IMR-90 (cell line): ENCODE data around the gene TNRC6A. TPM values are rescaled to one million over a fixed set of nuclear protein-coding genes. Genes with fewer than 3 reads are reported as not detected.
A peak's percentile ranks its signal among the peaks of the same experiment; 100 is the strongest.

ENCODE experiments used
- ATAC-seq: fragments of 200-7000 bp; cut with Tn5 transposase; 2 replicates; pipeline ENCODE4 v1.9.1; 2020; ENCODE audit warnings: low read depth, mild to moderate bottlenecking, moderate library complexity
- BruUV-seq: library from RNA; stranded (reverse); fragments of 400-500 nt; replicated peaks from 2 replicates; lab custom pipeline; 2021; lab: Mats Ljungman, UMichigan
- CTCF ChIA-PET: fragments of 300-600 bp; formaldehyde crosslinking; extraction: SDS; loops from one replicate; lab custom pipeline; 2021; ENCODE audit warnings: antibody characterized with exemption; lab: Yijun Ruan, JAX
- POLR2A ChIA-PET: fragments of 300-600 bp; sonication (Branson Sonifier 250); formaldehyde crosslinking; loops from one replicate; lab custom pipeline; 2022; ENCODE audit warnings: antibody characterized with exemption; ENCODE audit not compliant: unreplicated experiment; lab: Charles Lee
- DNase-seq: peaks from one replicate; pipeline ENCODE4 v3.0.0; 2013
- H2AFZ ChIP-seq: replicated peaks from 2 replicates; pipeline ENCODE3; 2013; ENCODE audit warnings: low read length, mild to moderate bottlenecking; ENCODE audit not compliant: poor library complexity
- H2AK5ac ChIP-seq: 2 replicates; pipeline ENCODE4 v1.6.1; 2013; ENCODE audit warnings: low read depth, low read length, inconsistent platforms
- H2AK9ac ChIP-seq: replicated peaks from 2 replicates; pipeline ENCODE3; 2013; ENCODE audit warnings: mild to moderate bottlenecking, low read depth, low read length, moderate library complexity; ENCODE audit not compliant: poor library complexity
- H2BK120ac ChIP-seq: 2 replicates; pipeline ENCODE4 v1.6.1; 2013; ENCODE audit warnings: low read depth, low read length, inconsistent platforms
- H2BK15ac ChIP-seq: 3 replicates; pipeline ENCODE4 v1.6.1; 2013; ENCODE audit warnings: low read depth, low read length, inconsistent platforms
- H2BK20ac ChIP-seq: 2 replicates; pipeline ENCODE4 v1.6.1; 2013; ENCODE audit warnings: low read depth, mild to moderate bottlenecking, inconsistent platforms, low read length, moderate library complexity
- H2BK5ac ChIP-seq: 2 replicates; pipeline ENCODE4 v1.6.1; 2013; ENCODE audit warnings: mild to moderate bottlenecking, low read depth, low read length, inconsistent platforms; ENCODE audit not compliant: poor library complexity, severe bottlenecking
- H3K14ac ChIP-seq: replicated peaks from 2 replicates; pipeline ENCODE4 v1.6.1; 2013; ENCODE audit warnings: low read depth, low read length, inconsistent platforms
- H3K18ac ChIP-seq: 2 replicates; pipeline ENCODE4 v1.6.1; 2013; ENCODE audit warnings: low read depth, low read length, control low read depth
- H3K23ac ChIP-seq: 2 replicates; pipeline ENCODE4 v1.6.1; 2013; ENCODE audit warnings: low read depth, low read length, inconsistent platforms
- H3K27ac ChIP-seq: 2 replicates; pipeline ENCODE4 v1.5.1; 2013; ENCODE audit warnings: mild to moderate bottlenecking, control low read depth, low read length; ENCODE audit not compliant: insufficient read depth
- H3K27me3 ChIP-seq: 2 replicates; pipeline ENCODE4 v1.6.1; 2013; ENCODE audit warnings: low read length; ENCODE audit not compliant: control insufficient read depth, insufficient read depth
- H3K36me3 ChIP-seq: 2 replicates; pipeline ENCODE4 v1.6.1; 2013; ENCODE audit warnings: low read length, mixed read lengths; ENCODE audit not compliant: control insufficient read depth, insufficient read depth
- H3K4ac ChIP-seq: 2 replicates; pipeline ENCODE4 v1.6.1; 2013; ENCODE audit warnings: low read depth, low read length, inconsistent platforms
- H3K4me1 ChIP-seq: 2 replicates; pipeline ENCODE4 v1.6.1; 2013; ENCODE audit warnings: low read length, mixed read lengths; ENCODE audit not compliant: control insufficient read depth, insufficient read depth
- H3K4me2 ChIP-seq: 2 replicates; pipeline ENCODE4 v1.6.1; 2013; ENCODE audit warnings: low read depth, mild to moderate bottlenecking, control low read depth, low read length, moderate library complexity
- H3K4me3 ChIP-seq: 2 replicates; pipeline ENCODE4 v1.5.1; 2013; ENCODE audit warnings: low read depth, mild to moderate bottlenecking, control low read depth, low read length, moderate library complexity; ENCODE audit not compliant: insufficient read depth
- H3K56ac ChIP-seq: 2 replicates; pipeline ENCODE4 v1.6.1; 2013; ENCODE audit warnings: low read length, inconsistent platforms; ENCODE audit not compliant: insufficient read depth; ENCODE audit errors: extremely low read depth
- H3K79me1 ChIP-seq, 2 experiments: 2 replicates each; pipeline ENCODE4 v1.6.1; 2013; ENCODE audit warnings: low read length in 2 of 2, inconsistent platforms in 1 of 2, low read depth in 1 of 2
- H3K9ac ChIP-seq: 2 replicates; pipeline ENCODE4 v1.6.1; 2013; ENCODE audit warnings: low read depth, low read length, control low read depth
- H3K9me1 ChIP-seq: 2 replicates; pipeline ENCODE4 v1.6.1; 2013; ENCODE audit warnings: low read length, inconsistent platforms; ENCODE audit not compliant: insufficient read depth
- H3K9me3 ChIP-seq: 2 replicates; pipeline ENCODE4 v1.6.1; 2013; ENCODE audit warnings: low read length; ENCODE audit not compliant: control insufficient read depth, insufficient read depth
- H4K20me1 ChIP-seq: 2 replicates; pipeline ENCODE4 v1.6.1; 2013; ENCODE audit warnings: low read length, inconsistent platforms; ENCODE audit not compliant: insufficient read depth
- H4K5ac ChIP-seq: 2 replicates; pipeline ENCODE4 v1.6.1; 2013; ENCODE audit warnings: mild to moderate bottlenecking, low read depth, low read length, control low read depth
- H4K8ac ChIP-seq, 2 experiments: 2 replicates each; pipeline ENCODE4 v1.6.1; 2013; ENCODE audit warnings: low read depth in 2 of 2, low read length in 2 of 2, control low read depth in 1 of 2, inconsistent platforms in 1 of 2
- H4K91ac ChIP-seq: 2 replicates; pipeline ENCODE4 v1.6.1; 2013; ENCODE audit warnings: low read depth, low read length, inconsistent platforms; ENCODE audit not compliant: insufficient read depth
- BHLHE40 ChIP-seq: fragments of 150-350 bp; IDR thresholded peaks from 2 replicates; pipeline ENCODE4 v1.6.1; 2016; ENCODE audit warnings: mild to moderate bottlenecking, low read depth, low read length
- CEBPB ChIP-seq: IDR thresholded peaks from 2 replicates; pipeline ENCODE4 v1.6.1; 2012; ENCODE audit warnings: low read depth, low read length, improper control_type of control experiment
- CHD1 ChIP-seq: IDR thresholded peaks from 2 replicates; pipeline ENCODE4 v1.6.1; 2012; ENCODE audit warnings: low read depth, low read length, improper control_type of control experiment
- FOS ChIP-seq: fragments of 150-350 bp; IDR thresholded peaks from 2 replicates; pipeline ENCODE4 v1.6.1; 2016; ENCODE audit warnings: low read depth, low read length
- MAFK ChIP-seq: IDR thresholded peaks from 2 replicates; pipeline ENCODE4 v1.6.1; 2012; ENCODE audit warnings: low read depth, low read length, improper control_type of control experiment
- MAZ ChIP-seq: IDR thresholded peaks from 2 replicates; pipeline ENCODE4 v1.6.1; 2012; ENCODE audit warnings: low read depth, mild to moderate bottlenecking, low read length, improper control_type of control experiment, moderate library complexity, borderline replicate concordance
- MXI1 ChIP-seq: IDR thresholded peaks from 2 replicates; pipeline ENCODE4 v1.6.1; 2012; ENCODE audit warnings: low read depth, mild to moderate bottlenecking, low read length, moderate library complexity, borderline replicate concordance
- NFE2L2 ChIP-seq: fragments of 150-350 bp; IDR thresholded peaks from 2 replicates; pipeline ENCODE4 v1.6.1; 2016; ENCODE audit warnings: low read depth, mild to moderate bottlenecking, low read length
- POLR2A ChIP-seq: IDR thresholded peaks from 2 replicates; pipeline ENCODE4 v1.6.1; 2012; ENCODE audit warnings: mild to moderate bottlenecking, low read depth, low read length
- RAD21 ChIP-seq: IDR thresholded peaks from 2 replicates; pipeline ENCODE4 v1.6.1; 2012; ENCODE audit warnings: low read length, improper control_type of control experiment
- RCOR1 ChIP-seq: IDR thresholded peaks from 2 replicates; pipeline ENCODE4 v1.6.1; 2012; ENCODE audit warnings: mild to moderate bottlenecking, low read length, improper control_type of control experiment; ENCODE audit not compliant: insufficient replicate concordance
- RFX5 ChIP-seq: IDR thresholded peaks from 2 replicates; pipeline ENCODE4 v1.8.0; 2012; ENCODE audit warnings: low read depth, mild to moderate bottlenecking, low read length, moderate library complexity
- SMC3 ChIP-seq: fragments of 150-350 bp; IDR thresholded peaks from 2 replicates; pipeline ENCODE4 v1.6.1; 2016; ENCODE audit warnings: low read depth, mild to moderate bottlenecking, antibody characterized with exemption, low read length, moderate library complexity
- WGBS, 2 experiments: methylation state at CpG; one replicate each; pipeline versions ENCODE4 v1.1.5 to v1.1.7; 2013; ENCODE audit warnings: missing lambda C conversion rate in 2 of 2; ENCODE audit not compliant: insufficient read length in 1 of 2; ENCODE audit errors: extremely low coverage in 2 of 2; 5-methylcytosine and 5-hydroxymethylcytosine counted together
- dilution Hi-C: fragments of 300-500 bp; cut with HindIII; formaldehyde crosslinking; loops from one replicate; pipeline ENCODE4 v1.14.3; 2018; ENCODE audit warnings: low sequenced_read_pairs; ENCODE audit not compliant: unreplicated experiment
- in situ Hi-C: fragments of 300-500 bp; cut with MboI; formaldehyde crosslinking; loops from 3 replicates; pipeline ENCODE4 v1.14.3; 2019; ENCODE audit warnings: low sequenced_read_pairs, inconsistent platforms, mixed read lengths
- intact Hi-C: fragments of 100-400 bp; cut with micrococcal nuclease; formaldehyde crosslinking; loops from 2 replicates; pipeline ENCODE4 v1.10.0; 2022
- polyA plus RNA-seq, 3 experiments: library from polyadenylated mRNA; depleted of rRNA; stranded (reverse); fragments of >200 nt; gene quantifications; 2 replicates each; pipeline ENCODE4 v1.2.3, GENCODE V29; 2012; ENCODE audit warnings: low replicate concordance in 1 of 3
- total RNA-seq: library from RNA; depleted of rRNA; stranded (reverse); fragments of >200 nt; gene quantifications from 2 replicates; pipeline ENCODE4 v1.2.3, GENCODE V29; 2012
- TF ChIP-seq, protein P1 (sequence below): fragments of 150-350 bp; IDR thresholded peaks from 2 replicates; pipeline ENCODE4 v1.6.1; 2016; ENCODE audit warnings: low read depth, mild to moderate bottlenecking, low read length, moderate library complexity, borderline replicate concordance
- TF ChIP-seq, protein P2 (sequence below): conservative IDR thresholded peaks from 2 replicates; pipeline ENCODE4 v1.5.1; 2012; ENCODE audit warnings: mild to moderate bottlenecking, low read depth, low read length, improper control_type of control experiment
- TF ChIP-seq, protein P3 (sequence below): fragments of 150-350 bp; IDR thresholded peaks from 2 replicates; pipeline ENCODE4 v1.6.1; 2017; ENCODE audit warnings: mild to moderate bottlenecking, antibody characterized with exemption, low read length, low read depth

TNRC6A gene
- total and polyA plus RNA-seq, 2 of the 4 experiments (the other 2 are of a cell fraction), result 32.4 to 42.3 TPM

DNA sequence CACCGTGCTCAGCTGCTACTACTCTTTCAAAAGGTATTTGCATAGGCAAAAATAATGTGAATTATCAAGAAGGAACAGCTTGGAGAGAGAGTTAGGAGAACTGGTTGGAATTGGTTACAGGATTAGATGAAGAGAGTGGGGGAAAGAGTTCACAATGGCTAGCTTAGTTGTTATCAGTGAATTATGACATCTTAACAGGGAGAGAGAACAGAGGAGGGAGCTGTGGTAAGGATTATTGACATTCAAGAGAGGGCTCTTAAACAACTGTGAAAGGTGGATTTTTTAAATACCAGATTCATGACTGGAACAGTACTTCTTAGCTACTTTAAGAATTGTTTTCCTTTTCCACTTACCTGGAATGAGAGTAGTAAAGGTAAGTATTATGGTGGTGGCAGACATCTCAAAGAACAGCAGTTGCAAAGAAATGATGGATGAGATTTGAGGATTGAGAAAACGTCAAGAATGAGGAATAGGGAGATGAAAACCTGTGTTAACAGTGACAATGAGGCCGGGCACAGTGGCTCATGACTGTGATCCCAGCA, 72.4 kb downstream of the TNRC6A start:
- Histone ChIP-seq H4K20me1 (no peaks in the 10 kb centered on the region; the same call in 1 of the 2 replicates), H3K4me2 (no peak overlapping the region), H2BK15ac (no peak overlapping the region), H2BK120ac (no peak overlapping the region), H2AFZ (no peak overlapping the region), H3K56ac (no peak overlapping the region), H3K23ac (no peak overlapping the region), H2AK9ac (no peak overlapping the region), H2BK20ac (no peak overlapping the region), H2BK5ac (no peak overlapping the region), H3K27me3 (no peaks in the 10 kb centered on the region), H4K91ac (no peak overlapping the region), H3K9me1 (peaks cover 4% of the 10 kb centered on the region), H3K4me3 (no peak overlapping the region), H3K4ac (no peak overlapping the region), H3K4me1 (peaks cover 4% of the 10 kb centered on the region; the same call in 1 of the 2 replicates), H4K5ac (no peak overlapping the region), H3K18ac (no peak overlapping the region), H3K36me3 (peaks cover 64% of the 10 kb centered on the region), H3K27ac (no peak overlapping the region), H2AK5ac (no peak overlapping the region), H3K9me3 (no peaks in the 10 kb centered on the region), H3K9ac (no peak overlapping the region), H3K79me1 (peaks cover 23 to 30% of the 10 kb centered on the region in 2 experiments), H4K8ac (no peak overlapping the region), H3K14ac (no peak overlapping the region)
- WGBS, 2 experiments, result 78% methylated on average over 2 of the region's 3 CpGs; no CpG with 5 or more reads in 1 of the 2 experiments
- POLR2A ChIA-PET, result no interaction called here
- BruUV-seq, result no TSS peak
- TF ChIP-seq, protein P1, sequence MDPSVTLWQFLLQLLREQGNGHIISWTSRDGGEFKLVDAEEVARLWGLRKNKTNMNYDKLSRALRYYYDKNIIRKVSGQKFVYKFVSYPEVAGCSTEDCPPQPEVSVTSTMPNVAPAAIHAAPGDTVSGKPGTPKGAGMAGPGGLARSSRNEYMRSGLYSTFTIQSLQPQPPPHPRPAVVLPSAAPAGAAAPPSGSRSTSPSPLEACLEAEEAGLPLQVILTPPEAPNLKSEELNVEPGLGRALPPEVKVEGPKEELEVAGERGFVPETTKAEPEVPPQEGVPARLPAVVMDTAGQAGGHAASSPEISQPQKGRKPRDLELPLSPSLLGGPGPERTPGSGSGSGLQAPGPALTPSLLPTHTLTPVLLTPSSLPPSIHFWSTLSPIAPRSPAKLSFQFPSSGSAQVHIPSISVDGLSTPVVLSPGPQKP, result no peak
- TF ChIP-seq MXI1, result no peak
- TF ChIP-seq, protein P2, sequence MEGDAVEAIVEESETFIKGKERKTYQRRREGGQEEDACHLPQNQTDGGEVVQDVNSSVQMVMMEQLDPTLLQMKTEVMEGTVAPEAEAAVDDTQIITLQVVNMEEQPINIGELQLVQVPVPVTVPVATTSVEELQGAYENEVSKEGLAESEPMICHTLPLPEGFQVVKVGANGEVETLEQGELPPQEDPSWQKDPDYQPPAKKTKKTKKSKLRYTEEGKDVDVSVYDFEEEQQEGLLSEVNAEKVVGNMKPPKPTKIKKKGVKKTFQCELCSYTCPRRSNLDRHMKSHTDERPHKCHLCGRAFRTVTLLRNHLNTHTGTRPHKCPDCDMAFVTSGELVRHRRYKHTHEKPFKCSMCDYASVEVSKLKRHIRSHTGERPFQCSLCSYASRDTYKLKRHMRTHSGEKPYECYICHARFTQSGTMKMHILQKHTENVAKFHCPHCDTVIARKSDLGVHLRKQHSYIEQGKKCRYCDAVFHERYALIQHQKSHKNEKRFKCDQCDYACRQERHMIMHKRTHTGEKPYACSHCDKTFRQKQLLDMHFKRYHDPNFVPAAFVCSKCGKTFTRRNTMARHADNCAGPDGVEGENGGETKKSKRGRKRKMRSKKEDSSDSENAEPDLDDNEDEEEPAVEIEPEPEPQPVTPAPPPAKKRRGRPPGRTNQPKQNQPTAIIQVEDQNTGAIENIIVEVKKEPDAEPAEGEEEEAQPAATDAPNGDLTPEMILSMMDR, result no peak
- TF ChIP-seq SMC3, result no peak
- no peak for TF ChIP-seq CHD1
- no peak for TF ChIP-seq RCOR1
- TF ChIP-seq RFX5, result no peak
- no peak for TF ChIP-seq CEBPB
- no peak for TF ChIP-seq MAZ
- TF ChIP-seq, protein P3, sequence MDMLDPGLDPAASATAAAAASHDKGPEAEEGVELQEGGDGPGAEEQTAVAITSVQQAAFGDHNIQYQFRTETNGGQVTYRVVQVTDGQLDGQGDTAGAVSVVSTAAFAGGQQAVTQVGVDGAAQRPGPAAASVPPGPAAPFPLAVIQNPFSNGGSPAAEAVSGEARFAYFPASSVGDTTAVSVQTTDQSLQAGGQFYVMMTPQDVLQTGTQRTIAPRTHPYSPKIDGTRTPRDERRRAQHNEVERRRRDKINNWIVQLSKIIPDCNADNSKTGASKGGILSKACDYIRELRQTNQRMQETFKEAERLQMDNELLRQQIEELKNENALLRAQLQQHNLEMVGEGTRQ, result no peak
- no peak for TF ChIP-seq RAD21
- no peak for TF ChIP-seq BHLHE40
- TF ChIP-seq FOS, result no peak
- TF ChIP-seq NFE2L2, result no peak
- no peak for TF ChIP-seq MAFK
- TF ChIP-seq POLR2A, result no peak
- CTCF ChIA-PET, result interaction anchor here (1.1 to 1.3 kb wide), 3 partner anchors 221 to 238 kb away, joined by 3 to 11 read pairs (median 3); no protein-coding TSS in a partner anchor
- intact Hi-C loops (loop anchor here (2.0 kb wide), 1 partner anchor 221 kb away; no protein-coding TSS in a partner anchor), dilution Hi-C loops (no loop called here), in situ Hi-C loops (no loop called here)
- peak; percentile 11 for DNase-seq
- no peak; the same call in 1 of the 2 replicates for ATAC-seq
